ENCODE measurements around the gene CIT. TPM values are rescaled to one million over a fixed set of nuclear protein-coding genes. Genes with fewer than 3 reads are reported as not detected.

The CIT gene
- total RNA-seq, 1 experiment from 2014 or later, result 67.9 TPM

GRCh38 chr12:119668324-119668841 lies 208.7 kb downstream of the CIT start:
- DNase-seq (ENCODE audit: low read depth, low spot score) (no peak), ATAC-seq (no peak)
- Histone ChIP-seq H3K36me3 (ENCODE audit: control insufficient read depth, insufficient read depth, low read length) (peaks cover 31% of the 10 kb centered on the region), H3K27me3 (ENCODE audit: control insufficient read depth, insufficient read depth, low read length) (no peaks in the 10 kb centered on the region), H3K4me1 (ENCODE audit: control insufficient read depth, insufficient read depth, low read length) (peaks cover 15% of the 10 kb centered on the region), H3K4me3 (ENCODE audit: low read depth in 2 of 2, low read length in 2 of 2) (peak overlapping the region; percentile 77 to 99), H3K9me3 (ENCODE audit: control insufficient read depth, insufficient read depth, low read depth, low read length) (no peaks in the 10 kb centered on the region), H3K27ac (ENCODE audit: low read length) (peak overlapping the region; percentile 98)
- TF ChIP-seq CTCF (IDR thresholded peaks at IDR 0.05), result no peak
- TF ChIP-seq SIN3A (IDR thresholded peaks at IDR 0.05; ENCODE audit: borderline replicate concordance, insufficient read depth, low read depth, low read length), result no peak
- TF ChIP-seq POLR2AphosphoS5 (IDR thresholded peaks at IDR 0.05; ENCODE audit: low read depth, low read length), result no peak
- TF ChIP-seq TCF7L2 (IDR thresholded peaks at IDR 0.05; ENCODE audit: low read depth, low read length), result no peak
- no peak for TF ChIP-seq REST (IDR thresholded peaks at IDR 0.05; ENCODE audit: insufficient read depth in 1 of 2, low read depth in 2 of 2, low read length in 1 of 2)
- in situ Hi-C loops (cut with HindIII; ENCODE audit: low pct_unique_long_range_greater_than_20kb, low sequenced_read_pairs), result no loop called here
- POLR2A ChIA-PET, result interaction anchor here (0.6 to 0.7 kb wide), 2 partner anchors 475 to 1301 kb away, joined by 3 to 12 read pairs; no protein-coding TSS in a partner anchor
- CTCF ChIA-PET, result interaction anchor here (0.6 to 0.7 kb wide), 4 partner anchors 13 to 489 kb away, joined by 3 to 4 read pairs (median 4); no protein-coding TSS in a partner anchor
- no TSS peak for BruUV-seq (replicated peaks)
- intact Hi-C loops (cut with micrococcal nuclease; ENCODE audit: unreplicated experiment), result no loop called here

GRCh38 chr12:119667577-119668323 lies 209.4 kb downstream of the CIT start, which contains the start of gene PRKAB1:
Gene PRKAB1 (plus strand): TSS chr12:119668133. CDS start chr12:119668245, 112 bp downstream.
- peak within 1 kb of the TSS; percentile 77 to 99 for H3K4me3 ChIP-seq (ENCODE audit: low read depth in 2 of 2, low read length in 2 of 2)
- H3K9me3 ChIP-seq (ENCODE audit: control insufficient read depth, insufficient read depth, low read depth, low read length), result no peaks in the 10 kb centered on the region
- H3K36me3 ChIP-seq (ENCODE audit: control insufficient read depth, insufficient read depth, low read length), result peaks cover 27% of the 10 kb centered on the region
- no peaks in the 10 kb centered on the region for H3K27me3 ChIP-seq (ENCODE audit: control insufficient read depth, insufficient read depth, low read length)
- in situ Hi-C loops (cut with HindIII; ENCODE audit: low pct_unique_long_range_greater_than_20kb, low sequenced_read_pairs) (no loop called here), intact Hi-C loops (cut with micrococcal nuclease; ENCODE audit: unreplicated experiment) (no loop called here)
- ChIA-PET POLR2A (interaction anchor here (0.7 kb wide), 1 partner anchor 474 kb away, joined by 3 read pairs; no protein-coding TSS in a partner anchor), CTCF (interaction anchor here (0.5 to 0.7 kb wide), 4 partner anchors 62 to 488 kb away, joined by 3 to 10 read pairs (median 4); no protein-coding TSS in a partner anchor)
- peaks cover 15% of the 10 kb centered on the region for H3K4me1 ChIP-seq (ENCODE audit: control insufficient read depth, insufficient read depth, low read length)
- TSS peak; percentile 85 for BruUV-seq (replicated peaks)
- peak within 1 kb of the TSS; percentile 98 for H3K27ac ChIP-seq (ENCODE audit: low read length)
- peak; percentile 74 for DNase-seq (ENCODE audit: low read depth, low spot score)
- TF ChIP-seq POLR2AphosphoS5 (IDR thresholded peaks at IDR 0.05; ENCODE audit: low read depth, low read length), result peak; percentile 92
- peak; percentile 99 for TF ChIP-seq CTCF (IDR thresholded peaks at IDR 0.05)
- 0 out of 2 replicates have a peak, but pooled peaks have one; percentile 61 for TF ChIP-seq SIN3A (IDR thresholded peaks at IDR 0.05; ENCODE audit: borderline replicate concordance, insufficient read depth, low read depth, low read length)
- TF ChIP-seq TCF7L2 (IDR thresholded peaks at IDR 0.05; ENCODE audit: low read depth, low read length), result no peak; the same call in 1 of the 2 replicates
- ATAC-seq, result peak; percentile 99
